H1 (cell line): ENCODE results near the gene CDIPT. TPM values are rescaled to one million over a fixed set of nuclear protein-coding genes. Genes with fewer than 3 reads are reported as not detected.

Experiments
- RBBP5 ChIP-seq: IDR thresholded peaks from 2 replicates; pipeline ENCODE4 v1.7.1; 2012; ENCODE audit warnings: low read depth, mild to moderate bottlenecking, inconsistent platforms, low read length, moderate library complexity, borderline replicate concordance
- polyA plus RNA-seq, 7 experiments: library from polyadenylated mRNA; depleted of rRNA in 3 of 7; stranded (reverse) in 5 of 7; unstranded in 2 of 7; fragments of >200 nt in 5 of 7; fragments of 200-250 nt in 2 of 7; gene quantifications; 1 replicate in 5 of 7; 2 replicates in 1 of 7; 4 replicates in 1 of 7; pipeline versions ENCODE4 v1.2.1 to v1.2.3, GENCODE V29; 2011 to 2013; ENCODE audit warnings: missing spikeins in 2 of 7, mixed read lengths in 2 of 7
- total RNA-seq: library from RNA; stranded (reverse); fragmentation: NEBNext Ultra II Directional; extraction: Animal tissue kit (Norgen Biotek cat#: 25700); gene quantifications from 2 replicates; pipeline ENCODE4 v1.2.1, GENCODE V29; 2021

Gene CDIPT
- total and polyA plus RNA-seq, 2 of the 8 experiments (the other 6 are each of a cell fraction or from before 2014, with no cell fraction given), result 69.2 to 140 TPM

DNA sequence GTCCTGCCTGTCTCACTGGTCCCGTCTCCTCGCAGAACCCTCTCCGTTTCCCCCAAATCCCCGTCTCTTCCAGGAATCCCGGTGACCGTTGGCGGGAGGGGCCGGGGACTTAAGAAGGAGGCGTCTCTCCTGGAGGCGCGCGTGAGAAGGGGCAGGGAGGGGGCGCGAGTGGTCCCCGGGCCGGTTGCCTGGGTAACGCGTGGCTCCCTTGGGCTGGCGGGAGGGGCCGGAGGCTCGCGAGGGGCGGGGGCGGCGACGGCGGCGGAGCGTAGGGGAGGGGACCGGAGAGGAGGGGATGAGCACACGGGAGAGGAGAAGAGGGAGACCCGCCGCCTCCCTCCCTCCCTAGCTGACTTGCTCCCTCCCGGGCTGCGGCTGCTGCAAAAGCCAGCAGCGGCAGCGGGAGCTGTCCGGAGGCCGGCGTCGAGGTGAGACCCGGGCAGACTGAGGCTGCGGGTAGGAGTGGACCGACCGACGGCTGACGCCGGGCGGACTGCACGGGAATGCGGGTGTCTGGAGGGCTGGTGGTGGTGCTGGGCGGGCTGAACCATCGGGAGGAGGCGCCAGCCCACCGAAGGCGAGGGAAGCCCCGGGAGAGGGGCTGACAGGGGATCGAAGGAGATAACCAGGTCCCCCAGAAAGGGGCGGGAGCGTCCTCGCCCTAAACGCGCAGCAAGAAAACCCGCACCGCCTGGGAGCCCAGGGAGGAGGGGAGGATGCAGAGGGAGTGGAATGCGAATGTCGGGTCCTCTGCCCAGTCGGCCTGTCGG is 50.9 kb downstream of the CDIPT start, which contains the start of gene PRRT2 (continued):
- 0 out of 2 replicates have a peak, but pooled peaks have one; percentile 51 for TF ChIP-seq RBBP5
